Adrenal gland (tissue), 12 donors: ENCODE data around the gene CETN1. TPM values are rescaled to one million over a fixed set of nuclear protein-coding genes. Genes with fewer than 3 reads are reported as not detected.

ENCODE experiments used
- DNase-seq, 7 donors: peaks; one replicate each; pipeline ENCODE4 v3.0.0-alpha.2; 2019 to 2020
- H3K27ac ChIP-seq, 5 donors: fragments of 200-600 bp; sonication (generic) in 4 of 5; 1 replicate in 3 of 5; 2 replicates in 2 of 5; pipeline versions ENCODE4 v1.5.1 to v1.8.0; 2016 to 2020; ENCODE audit warnings: mild to moderate bottlenecking in 1 of 5
- H3K27me3 ChIP-seq: fragments of 200-600 bp; 2 replicates; pipeline ENCODE4 v1.8.0; 2021
- H3K36me3 ChIP-seq, 2 donors: fragments of 200-600 bp; replicated peaks in 1 of 2; 1 replicate in 1 of 2; 2 replicates in 1 of 2; pipeline versions ENCODE4 v1.5.1 to v1.8.0; 2018 to 2022
- H3K4me1 ChIP-seq, 2 donors: fragments of 200-600 bp; replicated peaks in 1 of 2; 1 replicate in 1 of 2; 2 replicates in 1 of 2; pipeline versions ENCODE4 v1.5.1 to v1.8.0; 2018 to 2021
- H3K4me3 ChIP-seq, 4 donors: fragments of 200-600 bp; sonication (generic) in 3 of 4; one replicate each; pipeline ENCODE4 v1.5.1; 2016 to 2018
- H3K9me3 ChIP-seq, 3 donors: fragments of 200-600 bp; sonication (generic) in 1 of 3; replicated peaks in 1 of 3; 1 replicate in 2 of 3; 2 replicates in 1 of 3; pipeline versions ENCODE4 v1.5.1 to v1.8.0; 2016 to 2021
- CTCF ChIP-seq, 6 experiments: fragments of 450-650 bp in 4 of 6; fragments of 200-600 bp in 2 of 6; sonication (generic) in 1 of 6; IDR thresholded peaks; 1 replicate in 5 of 6; 2 replicates in 1 of 6; pipeline versions ENCODE4 v1.5.1 to v1.8.0; 2016 to 2021; ENCODE audit warnings: antibody characterized with exemption in 6 of 6, mild to moderate bottlenecking in 2 of 6, moderate library complexity in 1 of 6
- POLR2A ChIP-seq, 2 donors: fragments of 450-650 bp; IDR thresholded peaks; one replicate each; pipeline ENCODE4 v1.6.1; 2017; ENCODE audit warnings: antibody characterized with exemption in 2 of 2, mild to moderate bottlenecking in 2 of 2, moderate library complexity in 1 of 2
- whole genome bisulfite sequencing, 4 donors: extraction: QIAGEN DNeasy Blood & Tissue Kit in 2 of 4; methylation state at CpG; one replicate each; pipeline versions ENCODE4 v1.1.5 to v1.1.7; 2013 to 2017; 5-methylcytosine and 5-hydroxymethylcytosine counted together
- intact Hi-C, 2 donors: fragments of 100-400 bp; cut with DNase I; formaldehyde crosslinking; loops; one replicate each; pipeline versions ENCODE4 v1.14.1 to v1.15.0; 2022 to 2023
- polyA plus RNA-seq, 3 donors: library from polyadenylated mRNA; stranded (reverse); fragments of 200-250 nt in 2 of 3; fragments of 350-450 nt in 1 of 3; fragmentation: Illumina TruSeq in 1 of 3; extraction: RNeasy Lipid Tissue Mini Kit (QIAGEN cat#74804) in 1 of 3; gene quantifications; one replicate each; pipeline ENCODE4 v1.2.3, GENCODE V29; 2013 to 2014
- total RNA-seq, 9 donors: library from RNA; depleted of rRNA in 4 of 9; stranded (reverse); fragments of >200 nt in 4 of 9; fragments of 120-200 nt in 1 of 9; fragmentation: NEBNext Ultra II Directional in 1 of 9; extraction: Animal tissue kit (Norgen Biotek cat#: 25700) in 1 of 9; gene quantifications; one replicate each; pipeline versions ENCODE4 v1.1.0 to v1.2.4, GENCODE V29; 2013 to 2023
- donor health status: healthy with polysubstance abuse.
- donor health status: Bipolar disorder and iron deficiency.
- donor health status: DM: yes; HTN: yes; CAD: no.
- donor health status: DM: no; HTN: no; CAD: no.
- donor health status: DM: no; HTN: no; CAD: no.
- donor health status: DM: yes; HTN: yes; CAD: no.

CETN1 gene
- total and polyA plus RNA-seq, 12 donors: not detected

- H3K27me3 ChIP-seq: no peaks in the 10 kb centered on the region
- no peaks in the 10 kb centered on the region for H3K9me3 ChIP-seq
- H3K4me3 ChIP-seq: no peak overlapping the region
- WGBS, 4 donors: 84 to 91% (median 89%) methylated on average over 1 of the region's 1 CpG
- intact Hi-C loops: no loop called here
- no peak for DNase-seq
- no peak overlapping the region for H3K27ac ChIP-seq
- no peaks in the 10 kb centered on the region for H3K36me3 ChIP-seq
- TF ChIP-seq POLR2A (IDR thresholded peaks at IDR 0.05) (no peak), CTCF (IDR thresholded peaks at IDR 0.05) (no peak)
- H3K4me1 ChIP-seq: no peaks in the 10 kb centered on the region
These were observed 942 bp upstream of the CETN1 start for GRCh38 chr18:579238-579637.

GRCh38 chr18:581096-581495 lies 916 bp downstream of the CETN1 start:
- TF ChIP-seq POLR2A (IDR thresholded peaks at IDR 0.05) (no peak), CTCF (IDR thresholded peaks at IDR 0.05) (no peak)
- Histone ChIP-seq H3K27me3 (no peaks in the 10 kb centered on the region), H3K4me3 (no peak overlapping the region), H3K36me3 (no peaks in the 10 kb centered on the region), H3K9me3 (no peaks in the 10 kb centered on the region), H3K27ac (no peak overlapping the region), H3K4me1 (no peaks in the 10 kb centered on the region)
- intact Hi-C loops: no loop called here
- no peak for DNase-seq
- WGBS, 4 donors: 67 to 71% (median 69%) methylated on average over 3 of the region's 3 CpGs

- DNase-seq: no peak
- no peaks in the 10 kb centered on the region for H3K36me3 ChIP-seq
- no peaks in the 10 kb centered on the region for H3K9me3 ChIP-seq
- 40 to 53% (median 45%) methylated on average over 3 of the region's 3 CpGs for WGBS, 4 donors
- H3K27ac ChIP-seq: no peak overlapping the region
- H3K4me1 ChIP-seq: no peaks in the 10 kb centered on the region
- TF ChIP-seq CTCF (IDR thresholded peaks at IDR 0.05) (no peak), POLR2A (IDR thresholded peaks at IDR 0.05) (no peak)
- no peaks in the 10 kb centered on the region for H3K27me3 ChIP-seq
- no peak overlapping the region for H3K4me3 ChIP-seq
- intact Hi-C loops: no loop called here
These were observed 2.3 kb downstream of the CETN1 start for GRCh38 chr18:582465-582864.

- no peak for DNase-seq
- Histone ChIP-seq H3K27ac (no peak overlapping the region), H3K9me3 (no peaks in the 10 kb centered on the region), H3K36me3 (no peaks in the 10 kb centered on the region), H3K4me1 (no peaks in the 10 kb centered on the region), H3K27me3 (peaks cover 22% of the 10 kb centered on the region), H3K4me3 (no peak overlapping the region)
- intact Hi-C loops: no loop called here
- WGBS, 4 donors: 64 to 71% (median 69%) methylated on average over 4 of the region's 4 CpGs
- TF ChIP-seq POLR2A (IDR thresholded peaks at IDR 0.05) (no peak), CTCF (IDR thresholded peaks at IDR 0.05) (no peak)
These were observed 14.9 kb downstream of the CETN1 start for GRCh38 chr18:595068-595467.
